ENCODE data around the gene PPIA. TPM values are rescaled to one million over a fixed set of nuclear protein-coding genes. Genes with fewer than 3 reads are reported as not detected.
A peak's percentile ranks its signal among the peaks of the same experiment; 100 is the strongest.

The PPIA gene
- total RNA-seq, 1 donor from 2014 or later = 3,738 TPM

GRCh38 chr7:44808914-44809393, 12.5 kb downstream of the PPIA start:
- no peak for DNase-seq (ENCODE audit: low read depth)
- no peak for TF ChIP-seq CTCF (conservative IDR thresholded peaks at IDR 0.05; ENCODE audit: low read depth, low read length)
- H3K4me3 ChIP-seq (ENCODE audit: low read depth, low read length) = no peak overlapping the region

GRCh38 chr7:44811093-44811492, 14.6 kb downstream of the PPIA start:
- DNase-seq (ENCODE audit: low read depth) = no peak
- H3K4me3 ChIP-seq (ENCODE audit: low read depth, low read length) = no peak overlapping the region
- TF ChIP-seq CTCF (conservative IDR thresholded peaks at IDR 0.05; ENCODE audit: low read depth, low read length) = no peak

GRCh38 chr7:44811571-44811970, 15.1 kb downstream of the PPIA start:
- no peak for TF ChIP-seq CTCF (conservative IDR thresholded peaks at IDR 0.05; ENCODE audit: low read depth, low read length)
- no peak for DNase-seq (ENCODE audit: low read depth)
- H3K4me3 ChIP-seq (ENCODE audit: low read depth, low read length) = no peak overlapping the region

GRCh38 chr7:44814919-44815318, 18.4 kb downstream of the PPIA start:
- no peak for DNase-seq (ENCODE audit: low read depth)
- TF ChIP-seq CTCF (conservative IDR thresholded peaks at IDR 0.05; ENCODE audit: low read depth, low read length) = peak; percentile 16
- H3K4me3 ChIP-seq (ENCODE audit: low read depth, low read length) = no peak overlapping the region

GRCh38 chr7:44819292-44819691, 22.8 kb downstream of the PPIA start:
- H3K4me3 ChIP-seq (ENCODE audit: low read depth, low read length) = no peak overlapping the region
- TF ChIP-seq CTCF (conservative IDR thresholded peaks at IDR 0.05; ENCODE audit: low read depth, low read length) = no peak
- no peak for DNase-seq (ENCODE audit: low read depth)

GRCh38 chr7:44823255-44823781, 26.8 kb downstream of the PPIA start:
- DNase-seq (ENCODE audit: low read depth) = no peak
- H3K4me3 ChIP-seq (ENCODE audit: low read depth, low read length) = no peak overlapping the region
- no peak for TF ChIP-seq CTCF (conservative IDR thresholded peaks at IDR 0.05; ENCODE audit: low read depth, low read length)

GRCh38 chr7:44824894-44825526, 28.5 kb downstream of the PPIA start:
- no peak for DNase-seq (ENCODE audit: low read depth)
- TF ChIP-seq CTCF (conservative IDR thresholded peaks at IDR 0.05; ENCODE audit: low read depth, low read length) = no peak
- H3K4me3 ChIP-seq (ENCODE audit: low read depth, low read length) = no peak overlapping the region

Data from epithelial cell of proximal tubule (primary cell).